ENCODE data around the gene CHCT1. TPM values are rescaled to one million over a fixed set of nuclear protein-coding genes. Genes with fewer than 3 reads are reported as not detected.
"Not testable (repeated sequence)": the region's sequence is repeated elsewhere in the genome, so short reads cannot be mapped to it uniquely, and the experiment has no call there.

CHCT1 gene
- total RNA-seq, 2 experiments from 2014 or later, result not detected

GRCh38 chr17:60426596-60426995 is 4.3 kb downstream of the CHCT1 start:
- intact Hi-C loops (cut with micrococcal nuclease; ENCODE audit: unreplicated experiment), result loop anchor here (10.0 kb wide), 1 partner anchor 138 kb away; no protein-coding TSS in a partner anchor
- no peak overlapping the region for H3K4me3 ChIP-seq (ENCODE audit: low read depth, low read length, poor library complexity, severe bottlenecking)
- no peak overlapping the region for H2AFZ ChIP-seq (ENCODE audit: low read length)
- H3K4me2 ChIP-seq (ENCODE audit: low read length), result no peak overlapping the region
- H3K9me3 ChIP-seq (ENCODE audit: low read length), result no peaks in the 10 kb centered on the region
- TF ChIP-seq, protein P1, sequence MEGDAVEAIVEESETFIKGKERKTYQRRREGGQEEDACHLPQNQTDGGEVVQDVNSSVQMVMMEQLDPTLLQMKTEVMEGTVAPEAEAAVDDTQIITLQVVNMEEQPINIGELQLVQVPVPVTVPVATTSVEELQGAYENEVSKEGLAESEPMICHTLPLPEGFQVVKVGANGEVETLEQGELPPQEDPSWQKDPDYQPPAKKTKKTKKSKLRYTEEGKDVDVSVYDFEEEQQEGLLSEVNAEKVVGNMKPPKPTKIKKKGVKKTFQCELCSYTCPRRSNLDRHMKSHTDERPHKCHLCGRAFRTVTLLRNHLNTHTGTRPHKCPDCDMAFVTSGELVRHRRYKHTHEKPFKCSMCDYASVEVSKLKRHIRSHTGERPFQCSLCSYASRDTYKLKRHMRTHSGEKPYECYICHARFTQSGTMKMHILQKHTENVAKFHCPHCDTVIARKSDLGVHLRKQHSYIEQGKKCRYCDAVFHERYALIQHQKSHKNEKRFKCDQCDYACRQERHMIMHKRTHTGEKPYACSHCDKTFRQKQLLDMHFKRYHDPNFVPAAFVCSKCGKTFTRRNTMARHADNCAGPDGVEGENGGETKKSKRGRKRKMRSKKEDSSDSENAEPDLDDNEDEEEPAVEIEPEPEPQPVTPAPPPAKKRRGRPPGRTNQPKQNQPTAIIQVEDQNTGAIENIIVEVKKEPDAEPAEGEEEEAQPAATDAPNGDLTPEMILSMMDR (conservative IDR thresholded peaks at IDR 0.05; ENCODE audit: low read length), result no peak
- no peak for TF ChIP-seq EZH2phosphoT487 (IDR thresholded peaks at IDR 0.05; ENCODE audit: borderline replicate concordance, low read depth, low read length)
- no peak overlapping the region for H3K27ac ChIP-seq (ENCODE audit: low read depth, low read length, poor library complexity, severe bottlenecking)
- CTCF ChIA-PET (ENCODE audit: unreplicated experiment), result no interaction called here
- H3K36me3 ChIP-seq (ENCODE audit: insufficient read depth, low read length), result no peaks in the 10 kb centered on the region
- POLR2A ChIA-PET, result no interaction called here
- no peaks in the 10 kb centered on the region for H4K20me1 ChIP-seq (ENCODE audit: insufficient read depth, low read length)
- no peaks in the 10 kb centered on the region for H3K9me2 ChIP-seq (ENCODE audit: insufficient read depth, low read length)
- BruUV-seq (replicated peaks), result no TSS peak
- H3K4me1 ChIP-seq (ENCODE audit: insufficient read depth, low read length, poor library complexity, severe bottlenecking), result no peaks in the 10 kb centered on the region
- no peaks in the 10 kb centered on the region for H3K79me2 ChIP-seq (ENCODE audit: insufficient read depth, low read depth, low read length)
- DNase-seq (ENCODE audit: low spot score), result no peak

DNA sequence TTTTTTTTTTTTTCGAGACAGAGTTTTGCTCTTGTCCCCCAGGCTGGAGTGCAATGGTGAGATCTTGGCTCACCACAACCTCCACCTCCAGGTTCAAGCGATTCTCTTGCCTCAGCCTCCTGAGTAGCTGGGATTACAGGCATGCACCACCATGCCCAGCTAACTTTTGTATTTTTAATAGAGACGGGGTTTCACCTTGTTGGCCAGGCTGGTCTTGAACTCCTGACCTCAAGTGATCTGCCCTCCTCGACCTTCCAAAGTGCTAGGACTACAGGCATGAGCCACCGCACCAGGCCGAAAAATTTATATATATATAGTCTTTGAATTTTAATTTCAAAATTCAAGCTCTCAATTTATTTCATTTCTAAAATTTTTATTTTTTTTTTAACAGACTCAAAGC is 6.2 kb downstream of the CHCT1 start:
- H2AFZ ChIP-seq (ENCODE audit: low read length); H3K27ac ChIP-seq (ENCODE audit: low read depth, low read length, poor library complexity, severe bottlenecking); BruUV-seq (replicated peaks); H3K79me2 ChIP-seq (ENCODE audit: insufficient read depth, low read depth, low read length); DNase-seq (ENCODE audit: low spot score); H3K36me3 ChIP-seq (ENCODE audit: insufficient read depth, low read length); H3K9me2 ChIP-seq (ENCODE audit: insufficient read depth, low read length); H3K4me3 ChIP-seq (ENCODE audit: low read depth, low read length, poor library complexity, severe bottlenecking); H3K4me2 ChIP-seq (ENCODE audit: low read length); H4K20me1 ChIP-seq (ENCODE audit: insufficient read depth, low read length); H3K9me3 ChIP-seq (ENCODE audit: low read length); CTCF ChIA-PET (ENCODE audit: unreplicated experiment); H3K4me1 ChIP-seq (ENCODE audit: insufficient read depth, low read length, poor library complexity, severe bottlenecking): not testable (repeated sequence)
- intact Hi-C loops (cut with micrococcal nuclease; ENCODE audit: unreplicated experiment), result loop anchor here (10.0 kb wide), 1 partner anchor 136 kb away; no protein-coding TSS in a partner anchor
- POLR2A ChIA-PET, result interaction anchor here (0.6 to 1.0 kb wide), 3 partner anchors 11 to 225 kb away, joined by 3 to 5 read pairs (median 4); no protein-coding TSS in a partner anchor

DNA sequence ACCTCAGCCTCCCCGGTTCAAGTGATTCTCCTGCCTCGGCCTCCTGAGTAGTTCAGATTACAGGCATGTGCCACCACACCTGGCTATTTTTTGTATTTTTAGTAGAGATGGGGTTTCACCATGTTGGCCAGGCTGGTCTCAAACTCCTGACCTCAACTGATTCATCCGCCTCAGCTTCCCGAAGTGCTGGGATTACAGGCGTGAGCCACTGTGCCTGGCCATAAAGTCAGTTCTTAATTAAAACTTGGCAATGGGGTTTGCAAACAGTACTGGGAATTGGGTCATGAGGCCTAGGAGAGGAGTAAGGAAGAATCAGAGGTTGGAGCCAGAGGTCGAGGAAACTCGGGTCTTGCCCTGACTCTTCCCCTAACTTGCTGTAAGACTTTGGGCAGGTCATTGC is 8.3 kb downstream of the CHCT1 start:
- H3K79me2 ChIP-seq (ENCODE audit: insufficient read depth, low read depth, low read length); H3K4me3 ChIP-seq (ENCODE audit: low read depth, low read length, poor library complexity, severe bottlenecking); H3K9me3 ChIP-seq (ENCODE audit: low read length); BruUV-seq (replicated peaks); H3K36me3 ChIP-seq (ENCODE audit: insufficient read depth, low read length); DNase-seq (ENCODE audit: low spot score); H3K4me2 ChIP-seq (ENCODE audit: low read length); H3K4me1 ChIP-seq (ENCODE audit: insufficient read depth, low read length, poor library complexity, severe bottlenecking); H3K9me2 ChIP-seq (ENCODE audit: insufficient read depth, low read length); POLR2A ChIA-PET; H4K20me1 ChIP-seq (ENCODE audit: insufficient read depth, low read length); H3K27ac ChIP-seq (ENCODE audit: low read depth, low read length, poor library complexity, severe bottlenecking); H2AFZ ChIP-seq (ENCODE audit: low read length): not testable (repeated sequence)
- intact Hi-C loops (cut with micrococcal nuclease; ENCODE audit: unreplicated experiment), result loop anchor here (10.0 kb wide), 1 partner anchor 286 kb away; the partner anchor contains the start of gene CA4
- CTCF ChIA-PET (ENCODE audit: unreplicated experiment), result interaction anchor here (1.0 kb wide), 1 partner anchor 288 kb away, joined by 3 read pairs; no protein-coding TSS in a partner anchor

- DNase-seq (ENCODE audit: low spot score); H3K4me1 ChIP-seq (ENCODE audit: insufficient read depth, low read length, poor library complexity, severe bottlenecking); H2AFZ ChIP-seq (ENCODE audit: low read length); H4K20me1 ChIP-seq (ENCODE audit: insufficient read depth, low read length); H3K4me2 ChIP-seq (ENCODE audit: low read length); H3K79me2 ChIP-seq (ENCODE audit: insufficient read depth, low read depth, low read length); H3K36me3 ChIP-seq (ENCODE audit: insufficient read depth, low read length); POLR2A ChIA-PET; H3K4me3 ChIP-seq (ENCODE audit: low read depth, low read length, poor library complexity, severe bottlenecking); CTCF ChIA-PET (ENCODE audit: unreplicated experiment); H3K9me2 ChIP-seq (ENCODE audit: insufficient read depth, low read length); H3K27ac ChIP-seq (ENCODE audit: low read depth, low read length, poor library complexity, severe bottlenecking); H3K9me3 ChIP-seq (ENCODE audit: low read length); BruUV-seq (replicated peaks): not testable (repeated sequence)
- intact Hi-C loops (cut with micrococcal nuclease; ENCODE audit: unreplicated experiment), result loop anchor here (10.0 kb wide), 1 partner anchor 289 kb away; the partner anchor contains the start of gene CA4
These were observed 11.0 kb downstream of the CHCT1 start for GRCh38 chr17:60433021-60433997.
